ENCODE data around the gene TCERG1L.
"Not testable (repeated sequence)": the region's sequence is repeated elsewhere in the genome, so short reads cannot be mapped to it uniquely, and the experiment has no call there.

GRCh38 chr10:131136336-131136735, 175.2 kb downstream of the TCERG1L start:
- TF ChIP-seq, protein P1, sequence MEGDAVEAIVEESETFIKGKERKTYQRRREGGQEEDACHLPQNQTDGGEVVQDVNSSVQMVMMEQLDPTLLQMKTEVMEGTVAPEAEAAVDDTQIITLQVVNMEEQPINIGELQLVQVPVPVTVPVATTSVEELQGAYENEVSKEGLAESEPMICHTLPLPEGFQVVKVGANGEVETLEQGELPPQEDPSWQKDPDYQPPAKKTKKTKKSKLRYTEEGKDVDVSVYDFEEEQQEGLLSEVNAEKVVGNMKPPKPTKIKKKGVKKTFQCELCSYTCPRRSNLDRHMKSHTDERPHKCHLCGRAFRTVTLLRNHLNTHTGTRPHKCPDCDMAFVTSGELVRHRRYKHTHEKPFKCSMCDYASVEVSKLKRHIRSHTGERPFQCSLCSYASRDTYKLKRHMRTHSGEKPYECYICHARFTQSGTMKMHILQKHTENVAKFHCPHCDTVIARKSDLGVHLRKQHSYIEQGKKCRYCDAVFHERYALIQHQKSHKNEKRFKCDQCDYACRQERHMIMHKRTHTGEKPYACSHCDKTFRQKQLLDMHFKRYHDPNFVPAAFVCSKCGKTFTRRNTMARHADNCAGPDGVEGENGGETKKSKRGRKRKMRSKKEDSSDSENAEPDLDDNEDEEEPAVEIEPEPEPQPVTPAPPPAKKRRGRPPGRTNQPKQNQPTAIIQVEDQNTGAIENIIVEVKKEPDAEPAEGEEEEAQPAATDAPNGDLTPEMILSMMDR (IDR thresholded peaks at IDR 0.05) = not testable (repeated sequence)
- not testable (repeated sequence) for TF ChIP-seq POLR2A (IDR thresholded peaks at IDR 0.05)

Measured in Peyer's patch (tissue), 4 donors.